HG03039 (cell line): ENCODE results near the gene MROH7.

ENCODE experiments used
- ATAC-seq: cut with Tn5 transposase; IDR thresholded peaks from one replicate; pipeline ENCODE4 v1.9.1; 2021; ENCODE audit warnings: mild to moderate bottlenecking, moderate library complexity; ENCODE audit not compliant: unreplicated experiment

MROH7 gene

DNA sequence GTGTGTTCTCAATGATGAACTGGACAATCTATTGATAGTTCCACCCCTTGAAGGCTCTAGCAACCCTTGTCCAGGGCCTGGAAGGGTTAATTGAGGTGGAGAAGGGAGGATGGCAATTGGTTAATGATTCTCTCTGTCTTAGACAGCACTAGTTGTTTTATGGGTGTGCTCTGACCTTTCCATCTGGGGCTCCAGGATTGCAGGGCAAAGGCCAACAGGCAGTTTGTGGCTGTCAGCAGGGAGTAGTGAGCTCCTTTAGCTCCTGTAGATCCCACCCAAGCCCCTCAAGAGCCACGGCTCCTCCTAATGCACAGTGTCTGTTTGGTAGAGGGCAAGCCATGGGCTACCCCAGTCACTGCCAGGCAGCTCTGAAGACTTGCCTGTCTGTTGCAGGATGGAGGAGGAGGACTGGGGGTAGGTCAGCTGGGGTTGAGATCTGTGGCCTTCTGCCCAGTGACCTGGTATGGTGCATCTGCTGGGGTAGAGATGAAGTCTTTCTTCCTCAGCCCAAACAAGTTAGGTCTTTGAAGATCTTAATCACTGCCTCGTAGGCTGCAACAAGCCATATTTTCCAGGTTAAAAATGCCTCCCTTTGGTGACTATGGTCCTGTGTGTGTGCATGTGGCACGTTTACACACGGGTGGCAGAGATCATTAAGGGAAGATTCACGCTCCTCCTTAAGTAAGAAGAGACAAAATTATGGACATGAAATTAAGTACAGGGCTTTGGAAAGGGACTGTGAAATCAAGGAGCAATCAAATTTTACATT, 7.7 kb downstream of the MROH7 start:
- no peak for ATAC-seq

GRCh38 chr1:54649921-54650320, 8.3 kb downstream of the MROH7 start:
- ATAC-seq = no peak

GRCh38 chr1:54650417-54650816, 8.8 kb downstream of the MROH7 start:
- no peak for ATAC-seq

DNA sequence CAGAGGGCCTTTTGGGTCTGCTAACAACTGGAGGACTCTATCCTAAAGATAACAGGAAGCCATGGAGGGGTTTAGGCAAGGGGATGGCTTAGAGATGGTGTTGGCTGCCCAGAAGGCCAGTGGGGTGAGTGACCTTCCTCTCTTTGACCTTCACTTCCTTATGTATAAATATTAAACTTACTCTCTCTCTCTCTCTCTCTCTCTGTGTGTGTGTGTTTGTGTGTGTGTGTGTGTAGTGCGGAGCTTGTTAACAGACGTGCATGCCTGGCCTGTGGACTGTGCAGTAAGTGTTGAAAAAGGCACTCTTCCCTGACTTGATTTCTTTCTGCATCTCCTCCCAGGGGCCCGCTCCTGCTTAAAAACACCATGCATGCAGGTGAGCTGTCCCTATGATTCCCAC, 10.0 kb downstream of the MROH7 start:
- no peak for ATAC-seq

GRCh38 chr1:54652168-54652567, 10.6 kb downstream of the MROH7 start:
- no peak for ATAC-seq

DNA sequence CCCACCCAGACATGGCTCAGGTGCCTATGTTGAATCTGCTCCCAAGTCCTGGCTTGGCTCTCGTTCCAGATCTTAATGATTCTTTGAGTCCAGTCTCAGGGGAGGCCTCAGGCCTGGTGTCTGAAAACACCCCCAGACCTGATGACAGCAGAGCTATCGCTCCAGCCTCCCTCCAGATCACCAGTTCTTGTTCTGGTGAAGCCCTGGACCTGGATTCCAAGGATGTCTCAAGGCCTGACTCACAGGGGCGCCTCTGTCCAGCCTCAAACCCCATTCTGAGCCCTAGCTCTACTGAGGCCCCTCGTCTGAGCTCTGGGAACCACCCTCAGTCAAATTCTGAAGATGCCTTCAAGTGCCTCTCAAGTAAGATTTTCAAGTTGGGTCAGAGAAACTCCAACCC, 11.4 kb downstream of the MROH7 start:
- no peak for ATAC-seq

GRCh38 chr1:54658164-54658913, 16.8 kb downstream of the MROH7 start:
- no peak for ATAC-seq

DNA sequence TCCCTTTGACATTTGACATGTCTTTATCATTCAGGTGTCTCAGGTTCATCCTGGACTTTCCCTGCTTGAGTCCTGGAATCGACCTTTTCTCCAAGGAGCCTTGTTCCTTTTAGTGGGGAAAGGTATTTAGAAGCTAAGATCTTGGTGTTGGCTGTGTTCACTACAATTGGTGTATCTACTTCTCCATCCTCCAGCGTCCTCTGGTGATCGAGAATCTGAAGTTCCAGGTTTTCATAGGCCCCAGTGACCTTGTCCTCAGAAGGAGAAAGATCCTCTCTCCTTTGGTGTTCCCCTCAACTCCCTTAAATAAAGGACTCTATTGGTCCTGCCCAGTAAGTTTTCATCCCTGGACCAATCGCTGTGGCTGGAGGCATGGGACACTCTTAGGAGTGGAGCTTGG, 22.1 kb downstream of the MROH7 start:
- ATAC-seq = no peak

GRCh38 chr1:54664364-54664763, 22.8 kb downstream of the MROH7 start:
- no peak for ATAC-seq

GRCh38 chr1:54665852-54666251, 24.3 kb downstream of the MROH7 start:
- no peak for ATAC-seq

DNA sequence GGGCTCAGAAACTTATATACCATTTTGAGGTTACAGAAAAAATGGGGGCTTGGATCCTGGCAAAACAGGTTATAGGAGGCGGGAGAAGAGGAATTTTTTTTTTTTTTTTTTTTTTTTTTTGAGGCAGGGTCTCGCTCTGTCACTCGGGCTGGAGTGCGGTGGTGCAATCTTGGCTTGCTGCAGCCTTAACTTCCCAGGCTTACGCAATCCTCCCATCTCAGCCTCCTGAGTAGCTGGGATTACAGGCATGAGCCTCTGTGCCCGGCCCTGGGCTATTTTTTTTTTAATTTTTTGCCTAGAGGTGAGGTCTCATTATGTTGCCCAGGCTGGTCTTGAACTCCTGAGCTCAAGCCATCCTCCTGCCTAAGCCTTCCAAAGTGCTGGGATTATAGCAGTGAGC, 24.7 kb downstream of the MROH7 start:
- ATAC-seq = no peak

GRCh38 chr1:54667797-54668196, 26.2 kb downstream of the MROH7 start:
- no peak for ATAC-seq

DNA sequence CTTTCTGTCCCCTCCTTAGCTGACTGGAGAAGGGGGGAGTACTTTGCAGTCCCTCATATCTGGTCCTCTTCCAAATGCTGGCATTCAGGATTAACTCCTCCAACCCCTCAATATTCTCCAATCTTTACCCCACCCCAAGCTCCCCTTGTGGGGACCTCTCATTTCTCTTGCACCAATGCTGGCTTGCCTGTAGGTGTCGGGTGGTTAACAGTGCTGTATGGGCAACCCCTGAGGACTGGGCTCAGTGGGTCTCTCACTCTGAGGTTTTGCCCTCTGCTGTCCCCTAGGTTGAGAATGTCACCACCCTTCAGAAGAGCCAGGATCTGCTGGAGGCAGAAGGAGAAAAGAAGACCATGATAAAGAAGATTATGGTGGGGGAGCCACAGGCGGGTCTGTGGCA, 27.0 kb downstream of the MROH7 start:
- no peak for ATAC-seq

DNA sequence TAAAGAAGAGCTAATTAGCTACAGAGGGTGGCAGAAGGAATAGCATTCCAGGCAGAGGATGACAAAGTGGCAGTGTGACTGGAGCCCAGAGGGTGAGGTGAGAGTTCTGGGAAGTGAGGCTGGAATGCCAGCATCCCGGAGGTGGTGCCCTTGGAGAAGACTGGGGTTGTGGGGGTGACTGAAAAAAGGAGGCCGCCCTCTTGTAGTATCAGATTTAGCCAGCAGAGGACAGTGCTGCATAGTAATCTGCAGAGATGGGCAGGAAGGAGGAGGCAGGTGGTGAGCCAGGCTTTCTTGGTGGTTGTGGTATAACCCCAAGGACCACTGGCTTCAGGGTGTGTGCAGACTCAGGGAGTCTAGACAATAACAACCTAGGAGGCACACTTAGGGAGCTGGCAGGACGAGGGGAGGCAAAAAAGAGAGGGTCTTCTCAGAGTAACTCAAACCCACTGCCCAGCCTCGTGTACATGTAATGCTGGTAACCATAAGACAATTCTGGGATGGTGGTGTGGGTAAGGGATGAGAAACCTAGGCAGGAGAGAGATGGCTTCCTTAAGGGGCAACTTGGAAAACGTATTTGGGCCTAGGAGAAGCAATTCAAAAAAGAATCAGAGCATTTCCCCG, 30.5 kb downstream of the MROH7 start:
- ATAC-seq = no peak

- no peak for ATAC-seq
Observed at GRCh38 chr1:54678776-54679643, 37.4 kb downstream of the MROH7 start.

DNA sequence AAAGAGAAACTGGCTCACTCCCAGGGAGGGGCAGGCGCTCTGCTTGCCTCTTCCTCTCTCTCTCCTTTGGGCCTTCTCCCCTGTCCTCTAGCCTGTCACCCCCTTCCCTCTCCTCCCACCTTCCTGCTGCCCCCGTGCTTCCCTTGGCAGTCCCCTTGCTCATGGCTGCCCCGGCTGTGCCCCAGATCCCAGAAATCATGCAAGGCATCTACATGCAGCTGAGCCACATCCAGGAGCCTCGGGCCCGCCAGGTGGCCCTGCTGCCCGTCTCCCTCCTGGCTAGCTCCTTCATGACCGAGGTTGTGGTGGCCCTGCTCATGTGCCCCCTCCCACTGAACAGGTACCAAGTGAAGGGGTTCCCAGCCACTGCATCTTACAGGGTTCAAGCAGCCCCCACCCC, 38.1 kb downstream of the MROH7 start:
- ATAC-seq = no peak

- ATAC-seq = no peak
Observed at GRCh38 chr1:54680387-54680786, 38.8 kb downstream of the MROH7 start.

GRCh38 chr1:54681358-54681757, 39.8 kb downstream of the MROH7 start:
- no peak for ATAC-seq

DNA sequence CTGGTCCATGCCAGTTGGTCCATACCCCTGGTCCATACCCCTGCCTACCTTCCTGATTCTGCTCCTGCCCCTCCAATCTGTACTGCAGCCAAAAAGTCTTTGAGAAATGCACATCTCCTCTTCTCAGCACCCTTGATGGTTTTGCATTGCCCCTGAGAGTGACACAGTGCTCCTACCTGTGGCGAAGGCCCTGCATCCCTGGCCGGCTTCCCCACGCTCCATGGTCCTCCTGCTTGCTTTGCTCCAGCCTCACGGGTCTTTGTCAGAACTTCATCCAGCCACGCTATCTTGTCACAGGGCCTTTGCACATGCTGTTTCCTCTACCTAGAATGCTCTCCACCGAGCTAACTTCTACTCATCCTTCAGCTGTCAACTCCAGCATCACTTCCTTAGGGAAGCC, 41.9 kb downstream of the MROH7 start:
- ATAC-seq = no peak

- no peak for ATAC-seq
Observed at GRCh38 chr1:54685335-54685905, 43.8 kb downstream of the MROH7 start.

- no peak for ATAC-seq
Observed at GRCh38 chr1:54686155-54686554, 44.6 kb downstream of the MROH7 start.
